ENCODE data around the gene ANO3.

ANO3 gene

DNA sequence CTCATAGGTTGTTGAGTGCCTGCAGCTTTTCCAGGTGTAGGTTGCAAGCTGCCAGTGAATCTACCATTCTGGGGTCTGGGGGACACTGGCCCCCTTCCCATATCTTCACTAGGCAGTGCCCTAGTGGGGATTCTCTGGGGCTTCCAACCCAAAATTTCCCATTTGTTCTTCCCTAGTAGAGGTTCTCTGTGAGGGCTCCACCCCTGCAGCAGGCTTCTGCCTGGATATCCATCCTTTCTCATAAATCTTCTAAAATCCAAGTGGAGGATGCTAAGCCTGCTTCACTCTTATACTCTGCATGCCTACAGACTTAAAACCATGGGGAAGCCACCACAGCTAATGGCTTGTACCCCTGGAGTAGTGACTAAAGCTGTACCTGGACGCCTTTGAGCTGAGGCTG lies 33.4 kb downstream of the ANO3 start:
- FAIRE-seq, result no peak

- FAIRE-seq, result no peak
Measured at GRCh38 chr11:26377619-26378018, 45.7 kb downstream of the ANO3 start.

DNA sequence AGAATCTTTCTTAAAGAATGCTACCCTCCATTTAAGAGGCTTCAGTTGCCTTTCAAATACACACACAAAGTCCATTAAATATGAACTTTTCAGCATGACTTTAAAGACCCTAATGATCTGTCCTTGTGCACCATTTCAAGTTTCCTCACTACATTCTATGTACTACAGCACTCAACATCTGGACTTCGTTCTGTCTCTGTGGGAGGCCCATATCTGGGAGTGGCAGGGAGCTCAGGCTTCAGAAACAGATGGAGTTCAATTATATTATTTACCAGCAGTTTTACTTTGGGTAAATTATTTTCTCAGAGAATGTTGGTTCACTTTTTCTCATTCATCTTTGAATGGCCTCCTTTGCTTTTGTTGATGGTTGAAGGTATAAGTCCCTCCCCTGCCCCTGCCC lies 67.4 kb downstream of the ANO3 start:
- FAIRE-seq, result no peak

- FAIRE-seq, result no peak
Measured at GRCh38 chr11:26410706-26411366, 78.9 kb downstream of the ANO3 start.

- FAIRE-seq, result no peak
Measured at GRCh38 chr11:26412955-26413354, 81.0 kb downstream of the ANO3 start.

DNA sequence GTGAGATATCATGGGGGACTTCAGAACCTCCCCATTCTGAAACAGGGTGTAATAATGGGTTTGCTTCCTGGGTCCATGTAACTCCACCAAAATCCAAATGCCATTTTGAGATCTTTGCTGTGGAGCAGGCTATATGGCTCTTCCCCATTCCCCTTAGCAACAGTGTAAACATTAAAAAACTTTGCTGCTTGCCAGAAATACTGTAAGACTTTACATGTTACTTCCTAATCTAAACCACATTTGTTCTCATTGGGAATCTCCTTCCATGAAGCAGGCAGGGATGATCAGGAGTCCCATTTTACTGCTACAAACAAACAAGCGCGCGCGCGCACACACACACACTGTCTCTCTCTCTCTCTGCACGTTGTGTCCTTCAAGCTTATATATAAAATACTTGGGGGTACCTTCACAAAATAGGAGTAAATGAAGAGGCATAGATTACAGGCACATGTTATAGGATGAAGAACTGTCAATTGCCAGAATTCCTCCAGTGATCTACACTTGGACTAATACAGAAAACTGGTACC lies 86.5 kb downstream of the ANO3 start:
- FAIRE-seq, result no peak

GRCh38 chr11:26420331-26420730 lies 88.4 kb downstream of the ANO3 start:
- no peak for FAIRE-seq

GRCh38 chr11:26424255-26424654 lies 92.3 kb downstream of the ANO3 start:
- no peak for FAIRE-seq

- no peak for FAIRE-seq
Measured at GRCh38 chr11:26439854-26440253, 107.9 kb downstream of the ANO3 start.

DNA sequence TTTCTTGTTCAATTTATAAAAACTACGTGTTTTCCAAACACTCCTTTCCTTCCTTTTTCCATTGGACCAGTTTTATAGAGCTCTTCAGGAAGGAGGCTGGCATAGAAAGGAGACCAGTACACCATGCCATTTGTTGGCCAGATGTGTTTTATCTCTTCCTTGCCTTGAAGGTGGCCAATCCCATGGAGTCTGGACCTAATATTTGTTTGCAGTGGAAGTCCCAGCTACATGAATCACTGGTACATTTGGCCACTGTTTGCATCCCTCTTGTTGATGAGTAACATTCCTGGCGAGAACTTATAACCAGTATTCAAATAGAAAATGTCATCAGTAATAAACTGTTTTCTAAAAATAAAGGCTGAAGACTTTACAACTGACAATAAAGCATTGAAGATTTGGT lies 110.2 kb downstream of the ANO3 start:
- no peak for FAIRE-seq

GRCh38 chr11:26443617-26444016 lies 111.7 kb downstream of the ANO3 start:
- FAIRE-seq, result no peak

DNA sequence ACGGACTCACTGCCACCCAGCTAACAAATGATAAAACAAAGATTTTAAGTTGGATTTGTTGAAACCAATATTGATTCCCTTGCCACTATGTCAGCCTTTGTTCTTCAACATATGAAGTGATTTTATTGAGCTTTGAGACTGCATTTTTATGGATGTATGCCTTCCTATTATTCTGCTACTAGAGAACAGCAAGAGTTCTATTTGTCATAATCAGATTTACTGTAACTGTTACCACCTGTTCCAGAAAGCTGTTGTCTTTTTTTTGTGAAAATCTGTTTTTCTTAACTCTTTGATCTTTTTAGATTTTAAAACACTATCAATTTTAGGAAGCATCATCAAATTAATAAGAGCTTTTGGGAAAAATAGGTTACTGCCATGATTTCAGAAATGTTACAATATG lies 125.7 kb downstream of the ANO3 start:
- FAIRE-seq, result no peak

DNA sequence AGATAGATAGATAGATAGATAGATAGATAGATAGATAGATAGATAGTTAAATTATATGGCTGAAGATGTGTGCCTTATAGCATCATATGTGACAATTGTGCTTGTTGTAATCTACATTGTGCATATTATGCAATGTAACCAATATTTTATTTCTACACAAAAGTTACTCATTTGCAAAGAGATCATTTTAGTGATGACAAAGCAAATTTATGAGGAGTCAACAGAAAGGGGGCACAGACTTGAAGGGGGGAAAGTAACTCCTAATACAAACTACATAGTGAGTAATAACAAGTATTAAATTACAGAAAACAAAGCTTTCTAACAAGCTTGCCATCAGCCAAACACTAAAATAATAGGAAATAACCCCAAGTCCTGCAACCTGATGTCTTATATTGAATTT lies 133.3 kb downstream of the ANO3 start:
- FAIRE-seq, result no peak

- FAIRE-seq, result no peak
Measured at GRCh38 chr11:26467506-26467905, 135.6 kb downstream of the ANO3 start.

- FAIRE-seq, result no peak
Measured at GRCh38 chr11:26470992-26471391, 139.1 kb downstream of the ANO3 start.

DNA sequence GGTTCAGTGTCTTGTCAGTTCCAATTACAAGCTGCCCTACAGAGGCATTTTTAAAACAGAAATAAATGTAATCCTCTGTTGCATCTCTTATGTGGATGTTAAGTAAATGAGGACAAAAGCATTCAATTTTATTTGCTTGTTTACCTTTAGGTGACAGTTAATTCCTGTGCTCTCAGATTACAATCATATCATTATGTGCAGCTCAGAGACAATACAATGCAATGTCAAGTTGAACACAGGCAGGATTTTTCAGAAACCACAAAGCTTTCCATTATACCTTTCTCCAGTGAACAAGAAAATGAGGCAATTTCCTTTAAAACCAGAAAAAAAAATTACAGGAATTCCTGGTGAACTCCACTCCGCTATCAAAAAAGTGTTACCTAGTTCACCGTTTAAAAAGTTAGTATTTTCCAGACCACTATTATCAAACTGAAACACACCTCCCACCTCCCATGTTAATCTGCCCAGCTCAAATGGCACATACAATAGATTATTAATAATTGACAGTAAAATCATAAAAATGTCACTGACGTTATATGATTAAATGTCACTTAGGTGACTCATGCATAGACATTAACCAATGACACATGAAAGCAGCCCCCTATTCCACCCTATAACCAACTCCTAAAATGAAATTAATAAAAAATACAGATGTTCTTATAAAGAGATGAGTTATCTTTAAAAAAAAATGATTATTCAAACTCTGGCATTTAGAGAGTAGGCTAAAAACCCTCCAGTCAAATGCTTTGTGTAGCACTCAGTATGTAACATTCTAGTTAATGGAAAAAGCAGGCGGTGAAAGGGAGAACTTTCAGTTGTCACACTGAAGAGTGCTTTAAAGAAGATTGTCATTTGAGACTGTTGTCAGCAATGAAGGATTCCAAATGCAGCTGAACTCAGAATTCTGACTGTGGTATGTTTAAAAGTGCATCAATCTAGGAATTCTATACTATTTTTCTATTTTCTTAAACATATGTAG lies 141.6 kb downstream of the ANO3 start:
- FAIRE-seq, result no peak

GRCh38 chr11:26474401-26474800 lies 142.5 kb downstream of the ANO3 start:
- FAIRE-seq, result no peak

DNA sequence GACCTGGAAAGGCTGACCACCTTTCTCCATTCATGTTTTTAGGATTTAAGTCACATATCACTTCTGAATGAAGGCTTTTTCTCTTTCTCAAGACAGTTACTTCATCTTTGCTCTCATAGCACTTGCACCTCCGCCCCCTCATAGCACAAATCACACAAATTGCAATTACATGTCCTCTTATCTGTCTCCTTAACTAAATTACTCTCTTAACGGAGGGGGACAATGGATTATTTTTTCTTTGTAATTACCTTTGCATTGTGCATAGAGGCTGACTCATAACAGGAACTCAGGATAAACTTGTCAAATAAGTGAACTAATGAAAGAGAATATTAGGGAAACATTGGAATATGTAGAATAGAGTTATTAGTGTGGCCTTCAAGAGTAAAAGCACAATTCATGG lies 145.5 kb downstream of the ANO3 start:
- no peak for FAIRE-seq

- no peak for FAIRE-seq
Measured at GRCh38 chr11:26478710-26479109, 146.8 kb downstream of the ANO3 start.

- no peak for FAIRE-seq
Measured at GRCh38 chr11:26480041-26480440, 148.1 kb downstream of the ANO3 start.

DNA sequence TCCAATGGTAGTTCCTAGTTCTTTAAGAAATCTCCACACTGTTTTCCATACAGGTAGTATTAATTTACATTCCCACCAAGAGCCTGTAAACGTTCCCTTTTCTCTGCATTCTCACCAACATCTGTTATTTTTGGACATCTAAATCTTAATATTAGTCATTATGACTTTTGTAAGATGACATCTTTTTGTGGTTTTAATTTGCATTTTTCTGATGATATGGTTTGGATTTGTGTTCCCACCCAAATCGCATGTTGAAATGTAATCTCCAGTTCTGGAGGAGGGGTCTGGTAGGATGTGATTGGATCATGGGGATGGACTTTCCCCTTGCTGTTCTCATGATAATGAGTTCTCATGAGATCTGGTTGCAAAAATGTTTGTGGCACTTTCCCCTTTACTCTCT lies 151.2 kb downstream of the ANO3 start:
- no peak for FAIRE-seq

GRCh38 chr11:26490546-26490945 lies 158.6 kb downstream of the ANO3 start:
- FAIRE-seq, result no peak

DNA sequence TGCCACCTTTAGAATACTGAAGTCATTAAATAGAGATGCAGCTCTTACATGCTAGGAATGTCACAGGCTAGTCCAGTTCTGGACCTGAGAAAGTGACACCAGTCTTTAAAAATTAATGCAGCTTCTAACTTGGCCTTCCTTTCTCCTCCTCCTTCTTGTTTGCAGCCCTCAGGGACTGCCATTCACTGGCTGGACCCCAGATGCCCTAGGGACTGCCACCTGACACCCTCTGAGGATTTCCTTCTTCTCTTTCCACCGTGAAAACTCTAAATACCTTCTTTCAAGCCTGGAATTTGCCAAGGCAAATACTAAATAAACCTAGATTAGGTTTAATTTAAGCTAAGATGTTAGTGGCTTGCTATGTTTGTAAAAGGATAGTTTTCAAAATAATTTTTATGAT lies 161.7 kb downstream of the ANO3 start:
- no peak for FAIRE-seq

DNA sequence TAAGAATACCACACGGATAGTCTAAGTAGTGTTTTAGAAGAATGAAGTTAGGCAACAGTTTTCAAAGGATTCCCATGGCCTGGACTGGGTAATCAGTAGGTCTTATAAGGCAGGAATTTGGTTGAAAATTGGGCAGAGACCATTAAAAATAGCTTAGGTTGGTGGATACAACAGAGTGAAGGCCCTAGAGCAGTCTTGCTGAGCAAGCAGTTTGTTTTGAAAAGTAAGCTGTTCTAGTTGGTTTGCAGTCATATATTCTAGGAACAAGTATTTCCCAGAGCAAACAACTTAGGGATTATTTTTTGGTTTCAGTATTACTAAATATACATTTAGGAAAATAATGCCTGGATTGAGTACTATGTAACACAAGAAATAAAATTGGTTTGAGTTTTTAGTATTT lies 175.3 kb downstream of the ANO3 start:
- no peak for FAIRE-seq

Measured in G401.6 (cell line).